Activated naive CD8-positive, alpha-beta T cell treated with anti-CD3 and anti-CD28 coated beads, Interleukin-2, amount 50 U/mL, for 16 hours (primary cell): ENCODE measurements around the gene CYS1.
"Not testable (repeated sequence)": the region's sequence is repeated elsewhere in the genome, so short reads cannot be mapped to it uniquely, and the experiment has no call there.

Experiments
- DNase-seq: peaks from one replicate; pipeline ENCODE4 v3.0.0-alpha.2; 2020; ENCODE audit warnings: low read depth, low spot score

CYS1 gene

GRCh38 chr2:10079870-10080535 is at the start of gene CYS1:
TSS of gene CYS1 (minus strand) at chr2:10080411. CDS start at chr2:10080223, 188 bp downstream.
- no peak for DNase-seq

GRCh38 chr2:10129490-10129889 is 49.3 kb upstream of the CYS1 start:
- no peak for DNase-seq

GRCh38 chr2:10128420-10128819 is 48.2 kb upstream of the CYS1 start:
- DNase-seq: no peak

GRCh38 chr2:10126632-10127026 is 46.4 kb upstream of the CYS1 start:
- no peak for DNase-seq

- no peak for DNase-seq
Measured at GRCh38 chr2:10125842-10126631, 45.8 kb upstream of the CYS1 start.

GRCh38 chr2:10124538-10125045 is 44.4 kb upstream of the CYS1 start:
- DNase-seq: peak; percentile 15

- no peak for DNase-seq
Measured at GRCh38 chr2:10123281-10123680, 43.1 kb upstream of the CYS1 start.

GRCh38 chr2:10122500-10123280 is 42.5 kb upstream of the CYS1 start, which contains the start of gene RRM2:
TSS of gene RRM2 (plus strand) at chr2:10122739. CDS start at chr2:10122799, 60 bp downstream.
- peak; percentile 75 for DNase-seq

GRCh38 chr2:10120877-10121574 is 40.8 kb upstream of the CYS1 start:
- DNase-seq: no peak

- DNase-seq: peak; percentile 89
Measured at GRCh38 chr2:10120158-10120876, 40.1 kb upstream of the CYS1 start.

GRCh38 chr2:10119601-10120157 is 39.5 kb upstream of the CYS1 start:
- DNase-seq: no peak

- no peak for DNase-seq
Measured at GRCh38 chr2:10119027-10119325, 38.8 kb upstream of the CYS1 start.

GRCh38 chr2:10109311-10109710 is 29.1 kb upstream of the CYS1 start:
- DNase-seq: no peak

- not testable (repeated sequence) for DNase-seq
Measured at GRCh38 chr2:10104906-10105305, 24.7 kb upstream of the CYS1 start.

GRCh38 chr2:10103179-10103578 is 23.0 kb upstream of the CYS1 start:
- DNase-seq: no peak

GRCh38 chr2:10101491-10101890 is 21.3 kb upstream of the CYS1 start:
- no peak for DNase-seq

- no peak for DNase-seq
Measured at GRCh38 chr2:10097352-10098148, 17.3 kb upstream of the CYS1 start.

GRCh38 chr2:10096641-10097040 is 16.4 kb upstream of the CYS1 start:
- no peak for DNase-seq

- DNase-seq: no peak
Measured at GRCh38 chr2:10095175-10095574, 15.0 kb upstream of the CYS1 start.
